SK-N-SH (cell line): ENCODE results near the gene RASL11B. TPM values are rescaled to one million over a fixed set of nuclear protein-coding genes. Genes with fewer than 3 reads are reported as not detected.

Experiments
- CTCF ChIA-PET: fragments of 300-600, 350-600 bp; formaldehyde crosslinking; extraction: SDS; loops from one replicate; lab custom pipeline; 2021; lab: Yijun Ruan, JAX
- POLR2A ChIA-PET: fragments of 350-600 bp; sonication (Branson Sonifier 250); formaldehyde crosslinking; extraction: SDS; loops from one replicate; lab custom pipeline; 2020; ENCODE audit warnings: antibody characterized with exemption, inconsistent platforms; lab: Yijun Ruan, JAX
- DNase-seq: peaks from one replicate; pipeline ENCODE4 v3.0.0; 2012
- H2AFZ ChIP-seq: fragments of 200-600 bp; sonication (generic); 2 replicates; pipeline ENCODE4 v1.8.1; 2016; ENCODE audit warnings: antibody characterized with exemption, mild to moderate bottlenecking, low read depth
- H3F3A ChIP-seq: fragments of 200-600 bp; sonication (generic); replicated peaks from 2 replicates; pipeline ENCODE3; 2016; ENCODE audit warnings: antibody characterized with exemption, mild to moderate bottlenecking; ENCODE audit not compliant: insufficient read depth
- H3K27ac ChIP-seq, 2 experiments: fragments of 200-500 bp in 1 of 2; fragments of 200-600 bp in 1 of 2; sonication (Bioruptor generic) in 1 of 2; sonication (generic), shearing (Covaris generic) in 1 of 2; 2 replicates each; pipeline versions ENCODE4 v1.5.1 to v1.6.1; 2014 to 2016; ENCODE audit warnings: low read depth in 2 of 2, inconsistent platforms in 1 of 2, low read length in 1 of 2, mild to moderate bottlenecking in 1 of 2, mixed read lengths in 1 of 2
- H3K27me3 ChIP-seq: fragments of 200-600 bp; sonication (generic), shearing (Covaris generic); 2 replicates; pipeline ENCODE4 v1.6.1; 2016; ENCODE audit warnings: mixed run types; ENCODE audit not compliant: insufficient read depth
- H3K36me3 ChIP-seq, 2 experiments: fragments of 200-500 bp in 1 of 2; fragments of 200-600 bp in 1 of 2; sonication (Bioruptor generic) in 1 of 2; sonication (generic) in 1 of 2; replicated peaks in 1 of 2; 2 replicates each; pipeline versions ENCODE3 to v1.5.1; 2014 to 2016; ENCODE audit warnings: low read length in 1 of 2, mild to moderate bottlenecking in 1 of 2; ENCODE audit not compliant: insufficient read depth in 2 of 2, control insufficient read depth in 1 of 2
- H3K4me1 ChIP-seq, 2 experiments: fragments of 200-500 bp in 1 of 2; fragments of 200-600 bp in 1 of 2; sonication (Bioruptor generic) in 1 of 2; sonication (generic), shearing (Covaris generic) in 1 of 2; 2 replicates each; pipeline versions ENCODE4 v1.5.1 to v1.6.1; 2014 to 2016; ENCODE audit warnings: low read depth in 1 of 2, low read length in 1 of 2, mixed run types in 1 of 2; ENCODE audit not compliant: insufficient read depth in 2 of 2, control insufficient read depth in 1 of 2
- H3K4me2 ChIP-seq: fragments of 200-600 bp; sonication (generic), shearing (Covaris generic); 2 replicates; pipeline ENCODE4 v1.6.1; 2017; ENCODE audit warnings: mixed run types
- H3K4me3 ChIP-seq, 2 experiments: fragments of 200-500 bp in 1 of 2; fragments of 200-600 bp in 1 of 2; sonication (Bioruptor generic) in 1 of 2; sonication (generic), shearing (Covaris generic) in 1 of 2; 2 replicates each; pipeline versions ENCODE4 v1.5.1 to v1.8.1; 2014 to 2016; ENCODE audit warnings: low read depth in 2 of 2, inconsistent platforms in 1 of 2, low read length in 1 of 2, mild to moderate bottlenecking in 1 of 2, mixed read lengths in 1 of 2, moderate library complexity in 1 of 2
- H3K79me2 ChIP-seq: fragments of 200-600 bp; sonication (generic); 2 replicates; pipeline ENCODE4 v1.8.1; 2017; ENCODE audit warnings: mild to moderate bottlenecking; ENCODE audit not compliant: insufficient read depth
- H3K9ac ChIP-seq: fragments of 200-600 bp; sonication (generic); 2 replicates; pipeline ENCODE4 v1.6.1; 2017; ENCODE audit warnings: mixed run types
- H3K9me2 ChIP-seq: fragments of 200-600 bp; sonication (generic); 2 replicates; pipeline ENCODE4 v1.6.1; 2017; ENCODE audit warnings: mixed run types
- H3K9me3 ChIP-seq: fragments of 200-600 bp; sonication (generic); 2 replicates; pipeline ENCODE4 v1.6.1; 2017; ENCODE audit warnings: mixed run types, mild to moderate bottlenecking, moderate library complexity
- H4K20me1 ChIP-seq: fragments of 200-600 bp; sonication (generic); 2 replicates; pipeline ENCODE4 v1.6.1; 2017; ENCODE audit warnings: mild to moderate bottlenecking, mixed run types; ENCODE audit not compliant: insufficient read depth
- CHD2 ChIP-seq: fragments of 150-350 bp; IDR thresholded peaks from 2 replicates; pipeline ENCODE4 v1.6.1; 2018; ENCODE audit warnings: low read length; ENCODE audit not compliant: partially characterized antibody
- CTCF ChIP-seq: fragments of 200-600 bp; sonication (generic); IDR thresholded peaks from 2 replicates; pipeline ENCODE4 v1.6.1; 2017; ENCODE audit warnings: antibody characterized with exemption, mild to moderate bottlenecking, moderate library complexity
- FOXJ3 ChIP-seq: sonication (generic); formaldehyde crosslinking; IDR thresholded peaks from 2 replicates; pipeline ENCODE4 v1.5.1; 2020; ENCODE audit warnings: mild to moderate bottlenecking, missing genetic modification reagents
- FOXM1 ChIP-seq: IDR thresholded peaks from 2 replicates; pipeline ENCODE4 v1.4.0; 2012; ENCODE audit warnings: low read depth, mild to moderate bottlenecking
- GABPA ChIP-seq: IDR thresholded peaks from 2 replicates; pipeline ENCODE4 v1.4.0; 2012; ENCODE audit warnings: low read depth, mild to moderate bottlenecking
- GATA2 ChIP-seq: sonication (generic); formaldehyde crosslinking; IDR thresholded peaks from 2 replicates; pipeline ENCODE4 v1.5.0; 2020; ENCODE audit warnings: mild to moderate bottlenecking, missing genetic modification reagents
- MXI1 ChIP-seq: IDR thresholded peaks from 2 replicates; pipeline ENCODE4 v1.6.1; 2012; ENCODE audit warnings: mild to moderate bottlenecking, low read depth, low read length, improper control_type of control experiment
- POLR2AphosphoS5 ChIP-seq: IDR thresholded peaks from 2 replicates; pipeline ENCODE4 v1.6.1; 2012; ENCODE audit warnings: low read depth, low read length
- REST ChIP-seq: IDR thresholded peaks from 2 replicates; pipeline ENCODE4 v1.6.1; 2012; ENCODE audit warnings: mild to moderate bottlenecking, low read depth, low read length, moderate library complexity
- RFX5 ChIP-seq: IDR thresholded peaks from 2 replicates; pipeline ENCODE4 v1.6.1; 2012; ENCODE audit warnings: mild to moderate bottlenecking, improper control_type of control experiment, low read length
- TAF1 ChIP-seq: IDR thresholded peaks from 2 replicates; pipeline ENCODE4 v1.6.1; 2012; ENCODE audit warnings: low read depth, mild to moderate bottlenecking, low read length, moderate library complexity, borderline replicate concordance
- USF1 ChIP-seq: IDR thresholded peaks from 2 replicates; pipeline ENCODE4 v1.4.0; 2012; ENCODE audit warnings: low read depth, borderline replicate concordance
- ZBTB33 ChIP-seq: IDR thresholded peaks from 2 replicates; pipeline ENCODE4 v1.4.0; 2012; ENCODE audit warnings: low read depth, borderline replicate concordance
- whole genome bisulfite sequencing: methylation state at CpG from one replicate; pipeline ENCODE4 v1.1.6; 2017; ENCODE audit warnings: low lambda C conversion rate; 5-methylcytosine and 5-hydroxymethylcytosine counted together
- polyA plus RNA-seq, 3 experiments: library from polyadenylated mRNA; depleted of rRNA; stranded (reverse); fragments of >200 nt; gene quantifications; 2 replicates each; pipeline ENCODE4 v1.2.3, GENCODE V29; 2012
- TF ChIP-seq, protein P1 (sequence below): fragments of 150-350 bp; IDR thresholded peaks from 2 replicates; pipeline ENCODE4 v1.6.1; 2016; ENCODE audit warnings: mild to moderate bottlenecking, low read depth, low read length

RASL11B gene
- polyA plus RNA-seq, 1 of the 3 experiments (the other 2 are of a cell fraction), result 0.54 TPM

- Histone ChIP-seq H3K9me2 (no peaks in the 10 kb centered on the region), H3F3A (no peaks in the 10 kb centered on the region), H3K79me2 (no peaks in the 10 kb centered on the region), H3K4me2 (no peak overlapping the region), H3K9ac (no peak overlapping the region), H3K36me3 (no peaks in the 10 kb centered on the region), H3K27me3 (no peaks in the 10 kb centered on the region), H3K4me3 (no peak overlapping the region)
- no peak for DNase-seq
- CTCF ChIA-PET, result no interaction called here
- 42% methylated on average over 2 of the region's 2 CpGs for WGBS
- TF ChIP-seq GATA2 (CRISPR knock-in tag), result no peak
- TF ChIP-seq RFX5, result no peak
- TF ChIP-seq ZBTB33, result no peak
- TF ChIP-seq USF1, result no peak
- TF ChIP-seq, all 33 proteins: peak for 0
- H2AFZ ChIP-seq, result no peak overlapping the region
- H4K20me1 ChIP-seq, result no peaks in the 10 kb centered on the region
- H3K4me1 ChIP-seq, result no peaks in the 10 kb centered on the region; a peak in 1 of 4 replicates
- no peaks in the 10 kb centered on the region for H3K9me3 ChIP-seq
- H3K27ac ChIP-seq, result no peak overlapping the region
- POLR2A ChIA-PET, result no interaction called here
Observed at GRCh38 chr4:52889778-52890520, 27.8 kb downstream of the RASL11B start.

- ChIA-PET CTCF (no interaction called here), POLR2A (no interaction called here)
- Histone ChIP-seq H3F3A (no peaks in the 10 kb centered on the region), H3K9me2 (no peaks in the 10 kb centered on the region), H3K4me1 (no peaks in the 10 kb centered on the region; a peak in 1 of 4 replicates), H3K9me3 (no peaks in the 10 kb centered on the region), H3K27ac (no peak overlapping the region), H3K36me3 (no peaks in the 10 kb centered on the region), H4K20me1 (no peaks in the 10 kb centered on the region), H3K27me3 (no peaks in the 10 kb centered on the region), H3K4me3 (no peak overlapping the region), H3K79me2 (no peaks in the 10 kb centered on the region), H2AFZ (no peak overlapping the region), H3K9ac (no peak overlapping the region), H3K4me2 (no peak overlapping the region)
- 100% methylated on average over 1 of the region's 1 CpG for WGBS
- no peak for DNase-seq
- no peak for TF ChIP-seq GATA2 (CRISPR knock-in tag)
- TF ChIP-seq RFX5, result no peak
- TF ChIP-seq TAF1, result no peak
- TF ChIP-seq ZBTB33, result no peak
- no peak for TF ChIP-seq POLR2AphosphoS5
- TF ChIP-seq, protein P1, sequence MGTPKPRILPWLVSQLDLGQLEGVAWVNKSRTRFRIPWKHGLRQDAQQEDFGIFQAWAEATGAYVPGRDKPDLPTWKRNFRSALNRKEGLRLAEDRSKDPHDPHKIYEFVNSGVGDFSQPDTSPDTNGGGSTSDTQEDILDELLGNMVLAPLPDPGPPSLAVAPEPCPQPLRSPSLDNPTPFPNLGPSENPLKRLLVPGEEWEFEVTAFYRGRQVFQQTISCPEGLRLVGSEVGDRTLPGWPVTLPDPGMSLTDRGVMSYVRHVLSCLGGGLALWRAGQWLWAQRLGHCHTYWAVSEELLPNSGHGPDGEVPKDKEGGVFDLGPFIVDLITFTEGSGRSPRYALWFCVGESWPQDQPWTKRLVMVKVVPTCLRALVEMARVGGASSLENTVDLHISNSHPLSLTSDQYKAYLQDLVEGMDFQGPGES, result no peak
- TF ChIP-seq FOXM1, result no peak
- TF ChIP-seq REST, result no peak
- no peak for TF ChIP-seq GABPA
- no peak for TF ChIP-seq CTCF
- no peak for TF ChIP-seq MXI1
- no peak for TF ChIP-seq FOXJ3
- TF ChIP-seq CHD2, result no peak
Observed at GRCh38 chr4:52890521-52890791, 28.3 kb downstream of the RASL11B start.
